T-helper 2 cell treated with Interferon-gamma antibody and Interleukin-4, amounts not matched to agents 100 ng/mL and 5 ng/mL, for 36 hours (primary cell): ENCODE results near the gene SPNS3. TPM values are rescaled to one million over a fixed set of nuclear protein-coding genes. Genes with fewer than 3 reads are reported as not detected.

Source experiments
- intact Hi-C: fragments of 100-400 bp; cut with micrococcal nuclease; formaldehyde crosslinking; loops from one replicate; pipeline ENCODE4 v1.15.1; 2023
- total RNA-seq: library from RNA; stranded (reverse); gene quantifications from 2 replicates; pipeline ENCODE4 v1.2.3, GENCODE V29; 2022

SPNS3 gene
- total RNA-seq, 1 donor from 2014 or later, result 10.6 TPM

GRCh38 chr17:4463818-4464476 is 30.2 kb downstream of the SPNS3 start:
- intact Hi-C loops, result no loop called here

- intact Hi-C loops, result no loop called here
Measured at GRCh38 chr17:4465786-4466185, 32.0 kb downstream of the SPNS3 start.

- intact Hi-C loops, result no loop called here
Measured at GRCh38 chr17:4467287-4467686, 33.5 kb downstream of the SPNS3 start.

- intact Hi-C loops, result no loop called here
Measured at GRCh38 chr17:4469552-4469951, 35.8 kb downstream of the SPNS3 start.

GRCh38 chr17:4472286-4472685 is 38.5 kb downstream of the SPNS3 start:
- intact Hi-C loops, result no loop called here

- intact Hi-C loops, result no loop called here
Measured at GRCh38 chr17:4474093-4474492, 40.4 kb downstream of the SPNS3 start.

- intact Hi-C loops, result no loop called here
Measured at GRCh38 chr17:4475001-4475400, 41.3 kb downstream of the SPNS3 start.

- intact Hi-C loops, result no loop called here
Measured at GRCh38 chr17:4475463-4475862, 41.7 kb downstream of the SPNS3 start.

GRCh38 chr17:4476017-4476416 is 42.3 kb downstream of the SPNS3 start:
- intact Hi-C loops, result no loop called here

- intact Hi-C loops, result no loop called here
Measured at GRCh38 chr17:4476511-4477070, 42.9 kb downstream of the SPNS3 start.

- intact Hi-C loops, result no loop called here
Measured at GRCh38 chr17:4477255-4477791, 43.6 kb downstream of the SPNS3 start.

GRCh38 chr17:4478318-4478830 is 44.6 kb downstream of the SPNS3 start:
- intact Hi-C loops, result no loop called here

GRCh38 chr17:4479340-4479981 is 45.7 kb downstream of the SPNS3 start:
- intact Hi-C loops, result no loop called here

GRCh38 chr17:4479982-4480751 is 46.4 kb downstream of the SPNS3 start:
- intact Hi-C loops, result no loop called here

- intact Hi-C loops, result no loop called here
Measured at GRCh38 chr17:4480929-4481898, 47.5 kb downstream of the SPNS3 start.

GRCh38 chr17:4482338-4483011 is 48.7 kb downstream of the SPNS3 start:
- intact Hi-C loops, result no loop called here

- intact Hi-C loops, result no loop called here
Measured at GRCh38 chr17:4483012-4483840, 49.5 kb downstream of the SPNS3 start.

GRCh38 chr17:4485676-4486646 is 52.2 kb downstream of the SPNS3 start:
- intact Hi-C loops, result no loop called here
